HEK293T (cell line): Measurements from ENCODE around the gene GRK4.

Source experiments
- BHLHE40 ChIP-seq: fragments of 450-650 bp; IDR thresholded peaks from 2 replicates; pipeline ENCODE4 v1.6.1; 2016; ENCODE audit warnings: mild to moderate bottlenecking, moderate library complexity, borderline replicate concordance
- ELF4 ChIP-seq: fragments of 450-650 bp; IDR thresholded peaks from 2 replicates; pipeline ENCODE4 v1.6.1; 2017; ENCODE audit warnings: antibody characterized with exemption
- NFRKB ChIP-seq: fragments of 450-650 bp; IDR thresholded peaks from 2 replicates; pipeline ENCODE4 v1.6.1; 2016; ENCODE audit warnings: mild to moderate bottlenecking, moderate library complexity
- SUZ12 ChIP-seq: fragments of 450-650 bp; IDR thresholded peaks from 2 replicates; pipeline ENCODE4 v1.6.1; 2016; ENCODE audit warnings: mild to moderate bottlenecking
- TF ChIP-seq, protein P1 (sequence below): fragments of 450-650 bp; IDR thresholded peaks from 2 replicates; pipeline ENCODE4 v1.6.1; 2016

- TF ChIP-seq SUZ12: no peak
- no peak for TF ChIP-seq ELF4
- TF ChIP-seq, protein P1, sequence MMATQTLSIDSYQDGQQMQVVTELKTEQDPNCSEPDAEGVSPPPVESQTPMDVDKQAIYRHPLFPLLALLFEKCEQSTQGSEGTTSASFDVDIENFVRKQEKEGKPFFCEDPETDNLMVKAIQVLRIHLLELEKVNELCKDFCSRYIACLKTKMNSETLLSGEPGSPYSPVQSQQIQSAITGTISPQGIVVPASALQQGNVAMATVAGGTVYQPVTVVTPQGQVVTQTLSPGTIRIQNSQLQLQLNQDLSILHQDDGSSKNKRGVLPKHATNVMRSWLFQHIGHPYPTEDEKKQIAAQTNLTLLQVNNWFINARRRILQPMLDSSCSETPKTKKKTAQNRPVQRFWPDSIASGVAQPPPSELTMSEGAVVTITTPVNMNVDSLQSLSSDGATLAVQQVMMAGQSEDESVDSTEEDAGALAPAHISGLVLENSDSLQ: no peak
- TF ChIP-seq BHLHE40: no peak
- no peak for TF ChIP-seq NFRKB
These were observed 63.2 kb downstream of the GRK4 start for GRCh38 chr4:3026540-3026939.
